ENCODE data around the gene MGA. TPM values are rescaled to one million over a fixed set of nuclear protein-coding genes. Genes with fewer than 3 reads are reported as not detected.
"Not testable (repeated sequence)": the region's sequence is repeated elsewhere in the genome, so short reads cannot be mapped to it uniquely, and the experiment has no call there.

MGA gene
- total RNA-seq, 2 donors from 2014 or later: 33.5 to 36.1 TPM

DNA sequence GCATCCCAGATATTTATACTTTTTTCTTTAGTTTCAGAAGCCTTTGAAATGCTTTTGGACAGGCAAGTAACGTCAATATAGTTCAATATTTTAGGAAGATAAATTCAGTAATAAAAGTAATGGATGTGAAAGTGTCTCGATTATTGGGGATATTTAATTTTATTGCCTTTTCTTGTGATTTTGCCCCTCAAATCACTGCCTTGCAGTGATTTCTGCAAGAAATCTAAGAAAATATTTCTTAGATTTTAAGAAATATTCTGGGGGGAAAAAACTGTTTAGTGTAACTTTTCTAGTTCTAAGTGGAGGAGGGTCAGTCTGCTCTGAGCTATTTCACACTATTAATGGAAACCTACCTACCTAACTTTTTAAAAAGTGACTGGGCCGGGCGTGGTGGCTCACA, 33.6 kb downstream of the MGA start:
- intact Hi-C loops (cut with DNase I): loop anchor here in 1 of 2 donors (2.0 kb wide), 1 partner anchor 19 kb away; no protein-coding TSS in a partner anchor
- no peak for DNase-seq (ENCODE audit: low spot score)

GRCh38 chr15:41695750-41696436, 35.7 kb downstream of the MGA start:
- intact Hi-C loops (cut with DNase I): loop anchor here in 1 of 2 donors (2.0 kb wide), 1 partner anchor 21 kb away; no protein-coding TSS in a partner anchor
- no peak for DNase-seq (ENCODE audit: low spot score)

DNA sequence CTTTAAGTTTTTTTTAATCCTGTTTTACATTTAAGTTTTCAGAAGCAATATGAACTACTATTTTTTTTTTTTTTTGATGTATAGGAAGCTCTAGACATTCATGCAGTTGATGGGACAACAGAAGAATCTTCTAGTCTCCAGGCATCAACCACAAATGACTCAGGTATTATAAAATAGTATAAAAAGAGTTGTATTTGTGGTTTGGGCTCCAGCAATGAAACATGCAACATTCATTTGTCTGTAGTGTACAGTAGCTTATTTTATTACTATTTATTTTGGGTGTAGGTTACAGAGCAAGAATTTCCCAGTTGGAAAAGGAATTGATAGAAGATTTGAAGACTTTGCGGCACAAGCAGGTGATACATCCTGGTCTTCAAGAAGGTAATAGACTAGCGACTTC, 38.6 kb downstream of the MGA start:
- no peak for DNase-seq (ENCODE audit: low spot score)
- intact Hi-C loops (cut with DNase I): no loop called here

GRCh38 chr15:41703120-41703519, 42.9 kb downstream of the MGA start:
- no peak for DNase-seq (ENCODE audit: low spot score)
- intact Hi-C loops (cut with DNase I): no loop called here

DNA sequence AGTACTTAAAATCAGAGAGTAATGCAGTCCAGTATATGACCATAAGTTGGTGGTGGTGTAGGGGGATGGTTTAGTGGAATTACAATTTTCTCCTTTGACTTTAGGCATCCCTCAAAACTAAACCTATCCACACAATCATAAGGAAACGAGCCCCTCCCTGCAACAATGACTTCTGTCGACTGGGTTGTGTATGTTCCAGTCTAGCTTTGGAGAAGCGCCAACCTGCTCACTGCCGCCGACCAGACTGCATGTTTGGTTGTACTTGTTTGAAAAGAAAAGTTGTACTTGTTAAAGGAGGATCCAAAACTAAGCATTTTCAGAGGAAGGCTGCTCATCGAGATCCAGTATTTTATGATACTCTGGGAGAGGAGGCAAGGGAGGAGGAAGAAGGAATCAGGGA, 52.8 kb downstream of the MGA start:
- intact Hi-C loops (cut with DNase I): no loop called here
- no peak for DNase-seq (ENCODE audit: low spot score)

- no peak for DNase-seq (ENCODE audit: low spot score)
- intact Hi-C loops (cut with DNase I): no loop called here
Measured at GRCh38 chr15:41714291-41714690, 54.1 kb downstream of the MGA start.

- DNase-seq (ENCODE audit: low spot score): no peak
- intact Hi-C loops (cut with DNase I): no loop called here
Measured at GRCh38 chr15:41716864-41717263, 56.7 kb downstream of the MGA start.

DNA sequence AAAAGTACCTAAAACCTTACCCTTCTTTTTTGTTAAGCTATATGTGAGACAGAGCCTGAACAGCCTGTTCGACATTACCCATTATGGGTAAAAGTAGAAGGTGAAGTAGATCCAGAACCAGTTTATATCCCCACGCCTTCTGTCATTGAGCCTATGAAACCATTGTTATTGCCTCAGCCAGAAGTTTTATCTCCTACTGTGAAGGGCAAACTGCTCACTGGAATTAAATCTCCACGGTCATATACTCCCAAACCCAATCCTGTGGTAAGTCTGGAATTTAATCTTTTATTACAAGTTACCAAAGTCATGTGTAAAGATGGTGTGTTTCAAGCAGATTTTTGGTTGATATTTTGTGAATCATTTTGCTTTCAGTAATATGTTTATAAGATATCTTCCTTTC, 66.9 kb downstream of the MGA start:
- intact Hi-C loops (cut with DNase I): loop anchor here in 1 of 2 donors (5.0 kb wide), 1 partner anchor 565 kb away; no protein-coding TSS in a partner anchor

GRCh38 chr15:41728061-41728460, 67.9 kb downstream of the MGA start:
- intact Hi-C loops (cut with DNase I): loop anchor here in 1 of 2 donors (5.0 kb wide), 1 partner anchor 564 kb away; no protein-coding TSS in a partner anchor
- DNase-seq (ENCODE audit: low spot score): not testable (repeated sequence)

More for the DNA sequence above, 66.9 kb downstream of the MGA start:
- DNase-seq (ENCODE audit: low spot score): no peak

DNA sequence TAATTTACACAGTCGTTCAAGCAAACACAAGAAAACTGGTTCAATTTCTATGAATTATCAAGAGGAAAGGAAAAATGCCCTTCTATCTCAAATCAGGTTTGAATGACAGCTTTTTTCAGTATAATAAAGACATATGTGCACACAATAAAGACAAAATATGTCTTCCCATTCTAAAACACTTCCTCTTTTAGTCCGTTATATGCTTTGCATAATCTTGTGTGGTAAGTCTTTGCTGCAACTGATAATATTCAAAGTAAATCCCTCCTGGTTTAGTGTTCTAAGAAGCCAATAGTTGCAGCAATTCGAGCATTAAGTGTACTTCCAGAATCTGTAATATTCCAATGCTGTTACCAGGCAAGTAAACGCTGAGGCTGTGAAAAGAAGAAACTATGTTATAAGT, 70.3 kb downstream of the MGA start:
- DNase-seq (ENCODE audit: low spot score): no peak
- intact Hi-C loops (cut with DNase I): no loop called here

DNA sequence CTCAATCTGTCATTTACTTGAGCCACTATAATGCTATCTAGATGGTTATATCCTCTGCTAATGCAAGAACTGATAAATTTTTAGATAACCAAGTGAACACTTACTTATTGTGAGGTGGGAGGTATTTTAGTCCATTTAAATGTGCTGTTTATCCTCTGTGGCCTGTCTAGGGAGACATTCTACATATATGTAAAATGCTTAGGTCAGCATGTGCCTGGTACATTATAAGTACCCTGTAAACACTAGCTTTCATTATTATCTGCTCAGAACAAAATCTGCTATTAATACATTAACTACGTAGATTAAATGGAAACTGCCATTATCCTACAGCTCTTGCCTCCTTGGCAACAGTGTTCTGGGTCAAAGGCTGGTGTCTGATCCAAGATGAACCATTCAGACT, 72.3 kb downstream of the MGA start:
- no peak for DNase-seq (ENCODE audit: low spot score)
- intact Hi-C loops (cut with DNase I): no loop called here

- intact Hi-C loops (cut with DNase I): no loop called here
- no peak for DNase-seq (ENCODE audit: low spot score)
Measured at GRCh38 chr15:41734079-41734478, 73.9 kb downstream of the MGA start.

DNA sequence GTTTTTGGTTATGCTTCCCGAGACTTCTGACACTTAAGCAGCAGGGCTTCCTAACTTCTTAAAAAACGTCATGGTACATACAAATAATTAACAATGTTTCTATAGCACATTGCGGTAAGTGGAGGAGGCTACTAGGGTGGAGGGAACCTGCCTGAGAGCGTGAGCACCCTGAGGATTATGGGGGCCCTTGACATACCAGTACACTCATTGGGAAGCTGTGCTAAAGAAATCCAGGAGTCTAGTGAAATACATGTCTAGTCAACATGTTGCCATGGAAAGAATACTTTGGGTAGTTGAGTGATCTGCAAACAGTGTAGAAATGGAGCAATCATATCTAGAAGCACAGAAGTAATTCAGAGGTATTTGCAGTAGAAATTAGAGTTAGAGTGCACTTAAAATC, 74.8 kb downstream of the MGA start:
- no peak for DNase-seq (ENCODE audit: low spot score)
- intact Hi-C loops (cut with DNase I): no loop called here

DNA sequence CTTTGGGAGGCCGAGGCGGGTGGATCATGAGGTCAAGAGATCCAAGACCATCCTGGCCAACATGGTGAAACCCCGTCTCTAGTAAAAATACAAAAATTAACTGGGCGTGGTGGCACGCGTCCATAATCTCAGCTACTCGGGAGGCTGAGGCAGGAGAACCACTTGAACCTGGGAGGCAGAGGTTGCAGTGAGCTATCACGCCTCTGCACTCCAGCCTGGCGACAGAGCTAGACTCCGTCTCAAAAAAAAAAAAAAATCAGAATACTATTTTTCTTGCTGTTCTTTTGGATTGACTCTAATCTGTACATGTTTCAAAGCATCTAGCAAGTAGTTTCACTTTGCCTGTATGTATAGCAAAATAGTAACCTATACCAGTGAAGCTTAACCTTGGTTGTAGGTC, 75.3 kb downstream of the MGA start:
- intact Hi-C loops (cut with DNase I); DNase-seq (ENCODE audit: low spot score): not testable (repeated sequence)

DNA sequence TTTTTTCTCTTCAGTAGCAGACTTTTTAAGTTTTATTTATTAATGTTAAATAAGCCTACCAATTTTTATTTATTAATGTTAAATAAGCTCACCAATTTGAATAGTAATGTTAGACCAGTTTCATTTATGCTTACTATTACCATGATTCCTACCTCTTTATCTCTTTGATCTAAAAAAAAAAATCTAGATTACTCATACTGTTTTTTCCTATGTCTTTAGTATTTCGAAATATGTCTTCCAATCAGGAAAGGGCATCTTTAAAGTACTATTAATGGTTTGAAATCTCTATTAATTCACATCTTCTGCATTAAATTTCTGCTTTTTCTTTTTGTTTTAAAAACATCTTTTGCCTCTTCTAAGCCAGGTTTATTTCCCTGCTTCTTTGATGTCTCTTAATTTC, 86.6 kb downstream of the MGA start:
- intact Hi-C loops (cut with DNase I): no loop called here
- DNase-seq (ENCODE audit: low spot score): no peak

DNA sequence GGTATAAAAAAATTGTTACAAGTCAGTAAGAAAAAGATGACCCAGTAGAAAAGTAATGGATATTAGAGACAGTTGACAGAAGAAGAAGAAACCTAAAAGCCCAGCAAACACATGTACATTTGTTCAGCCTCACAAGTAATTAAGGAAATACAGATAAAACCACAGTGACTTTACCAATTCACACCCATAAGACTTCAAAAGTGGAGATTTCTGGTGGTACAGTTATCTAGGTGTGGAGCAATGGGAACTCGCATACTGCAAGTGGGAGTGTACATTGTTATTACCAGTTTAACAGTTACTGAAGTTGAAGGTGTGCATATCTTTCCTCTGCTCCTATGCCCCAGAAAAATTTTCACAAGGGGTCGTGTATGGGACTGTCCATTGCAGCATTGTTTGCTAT, 96.0 kb downstream of the MGA start:
- intact Hi-C loops (cut with DNase I): no loop called here
- no peak for DNase-seq (ENCODE audit: low spot score)

DNA sequence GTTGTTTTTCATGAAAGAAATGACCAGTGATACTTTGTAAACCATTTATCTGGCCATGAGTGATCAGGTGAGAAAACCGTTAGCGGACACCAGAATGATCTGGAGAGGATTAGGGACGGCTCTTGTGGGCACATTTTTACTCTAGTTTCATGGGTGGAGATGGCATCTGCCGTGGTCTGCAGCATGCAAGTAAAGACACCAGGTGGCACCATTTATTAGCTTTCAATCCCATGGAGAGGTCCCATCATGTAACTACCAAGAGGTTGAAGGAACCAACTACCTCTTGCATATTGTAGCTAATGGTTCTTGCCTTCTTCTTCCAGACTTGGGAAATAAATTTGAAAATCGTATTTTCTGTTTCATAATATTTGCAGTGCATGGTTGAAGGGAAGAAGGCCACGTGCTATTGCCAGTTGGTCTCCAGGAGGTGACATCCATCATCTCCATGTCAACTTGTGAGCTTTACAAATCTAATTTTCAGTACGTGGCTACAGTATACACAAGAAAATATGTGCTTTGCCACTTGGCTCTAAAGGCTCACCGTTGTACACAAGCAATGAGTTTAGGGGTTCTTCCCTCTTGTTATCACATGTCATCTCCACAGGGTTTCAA, 112.6 kb downstream of the MGA start:
- no peak for DNase-seq (ENCODE audit: low spot score)
- intact Hi-C loops (cut with DNase I): loop anchor here in 1 of 2 donors (5.0 to 10.0 kb wide), 3 partner anchors 39 to 284 kb away; no protein-coding TSS in a partner anchor

GRCh38 chr15:41773332-41773728, 113.1 kb downstream of the MGA start:
- DNase-seq (ENCODE audit: low spot score): no peak
- intact Hi-C loops (cut with DNase I): loop anchor here in 1 of 2 donors (5.0 to 10.0 kb wide), 3 partner anchors 39 to 284 kb away; no protein-coding TSS in a partner anchor

- intact Hi-C loops (cut with DNase I): loop anchor here (1.0 to 10.0 kb wide), 4 partner anchors 38 to 284 kb away; no protein-coding TSS in a partner anchor
- no peak for DNase-seq (ENCODE audit: low spot score)
Measured at GRCh38 chr15:41773729-41774061, 113.5 kb downstream of the MGA start.

- intact Hi-C loops (cut with DNase I): loop anchor here (1.0 to 10.0 kb wide), 4 partner anchors 37 to 283 kb away; no protein-coding TSS in a partner anchor
- peak; percentile 99 for DNase-seq (ENCODE audit: low spot score)
Measured at GRCh38 chr15:41774062-41774881, 114.1 kb downstream of the MGA start, which contains the start of gene MAPKBP1. TSS of gene MAPKBP1 (plus strand) at chr15:41774484. CDS start at chr15:41775276, 792 bp downstream.
